SJCRH30 (cell line): ENCODE results near the gene P4HA3. TPM values are rescaled to one million over a fixed set of nuclear protein-coding genes. Genes with fewer than 3 reads are reported as not detected.

Source experiments
- DNase-seq, 2 experiments: peaks; one replicate each; pipeline ENCODE4 v3.0.0-alpha.2; 2015 to 2020
- H3K27ac ChIP-seq: fragments of 250-450 bp; sonication (Bioruptor Pico); 2 replicates; pipeline ENCODE4 v1.5.1; 2020; ENCODE audit warnings: mild to moderate bottlenecking, moderate library complexity
- H3K27me3 ChIP-seq: fragments of 250-450 bp; sonication (Bioruptor Pico); 2 replicates; pipeline ENCODE4 v1.5.1; 2020; ENCODE audit warnings: mild to moderate bottlenecking, moderate library complexity
- H3K36me3 ChIP-seq: fragments of 250-450 bp; sonication (Bioruptor Pico); 2 replicates; pipeline ENCODE4 v1.5.1; 2020; ENCODE audit warnings: mild to moderate bottlenecking, moderate library complexity
- H3K4me1 ChIP-seq: fragments of 250-450 bp; sonication (Bioruptor Pico); 2 replicates; pipeline ENCODE4 v1.5.1; 2020; ENCODE audit warnings: mild to moderate bottlenecking, moderate library complexity
- H3K4me3 ChIP-seq: fragments of 250-450 bp; sonication (Bioruptor Pico); 2 replicates; pipeline ENCODE4 v1.5.1; 2020; ENCODE audit warnings: mild to moderate bottlenecking, moderate library complexity
- H3K9me3 ChIP-seq: fragments of 250-450 bp; sonication (Bioruptor Pico); replicated peaks from 2 replicates; pipeline ENCODE4 v1.5.1; 2020; ENCODE audit warnings: mild to moderate bottlenecking, moderate library complexity
- total RNA-seq: library from RNA; depleted of rRNA; stranded (reverse); fragments of >200 nt; shearing (Covaris generic); gene quantifications from 2 replicates; pipeline ENCODE4 v1.2.3, GENCODE V29; 2014

P4HA3 gene
- total RNA-seq, 1 experiment from 2014 or later = not detected

DNA sequence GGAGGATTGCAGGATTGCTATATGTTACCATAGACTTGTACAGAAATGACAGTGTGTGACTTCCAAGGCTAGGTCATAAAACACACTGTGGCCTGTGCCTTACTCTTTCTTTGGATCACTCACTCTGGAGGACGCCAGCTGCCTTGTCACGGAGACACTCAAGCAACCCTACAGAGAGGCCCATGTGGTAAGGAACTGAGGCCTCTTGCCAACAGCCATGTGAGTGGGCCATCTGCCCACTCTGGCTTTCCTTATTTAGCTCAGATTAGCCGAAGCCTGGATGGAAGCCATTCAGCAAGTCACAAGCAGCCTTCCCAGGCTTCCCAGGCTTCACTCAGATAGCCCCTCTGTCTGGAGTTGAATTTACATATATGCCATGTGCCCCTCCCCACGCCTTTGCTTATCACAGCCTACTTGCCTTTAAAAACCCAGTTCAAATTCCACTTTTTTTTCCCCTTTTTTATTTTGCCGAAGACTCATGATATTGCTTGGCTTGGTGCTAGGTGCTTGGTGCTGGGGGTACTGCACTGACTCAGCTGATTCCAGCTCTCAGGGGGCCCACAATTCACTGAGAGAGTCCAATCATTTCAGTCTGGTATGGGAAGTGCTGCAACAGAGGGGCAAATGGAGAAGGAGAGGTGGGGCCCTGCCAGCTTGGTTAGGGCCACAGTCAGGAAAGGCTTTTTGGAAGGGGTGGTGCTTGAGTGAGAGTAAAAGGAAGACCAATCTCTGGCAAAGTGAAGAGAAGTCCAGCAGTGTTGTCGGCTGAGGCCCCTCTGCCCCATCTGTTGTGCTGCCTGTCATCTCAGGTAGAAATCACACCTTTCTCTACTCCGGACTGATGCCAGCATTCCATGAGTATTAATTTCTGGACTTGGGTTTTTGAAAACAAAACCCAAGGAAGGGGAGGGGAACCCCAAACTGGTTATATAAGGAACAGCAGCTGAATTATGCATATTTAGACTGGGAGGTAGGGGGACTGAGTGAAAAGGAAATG is 14.5 kb upstream of the P4HA3 start:
- Histone ChIP-seq H3K27me3 (no peaks in the 10 kb centered on the region), H3K4me1 (peaks cover 9% of the 10 kb centered on the region), H3K27ac (no peak overlapping the region), H3K4me3 (no peak overlapping the region), H3K9me3 (no peaks in the 10 kb centered on the region), H3K36me3 (no peaks in the 10 kb centered on the region)
- DNase-seq = peak; percentile 37 to 59

DNA sequence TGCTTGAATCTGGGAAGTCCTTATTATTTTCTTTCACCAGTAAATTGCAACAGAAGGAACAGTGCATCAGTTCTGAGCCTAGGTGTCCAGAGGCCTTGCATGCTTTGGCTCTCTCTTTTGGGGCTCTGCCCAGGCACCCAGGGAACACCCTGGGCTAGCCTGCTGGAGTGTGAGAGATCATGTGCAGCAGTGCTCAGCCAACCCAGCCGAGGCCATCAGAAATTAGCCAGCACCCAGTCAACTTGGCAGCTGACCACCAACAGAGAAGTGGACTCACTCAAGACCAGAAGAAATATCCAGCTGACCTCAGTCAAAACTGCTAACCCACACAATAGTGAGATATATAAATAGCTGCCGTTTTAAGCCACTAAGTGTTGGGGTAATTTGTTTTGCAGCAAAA is 11.2 kb upstream of the P4HA3 start:
- Histone ChIP-seq H3K27me3 (no peaks in the 10 kb centered on the region), H3K4me1 (peaks cover 9% of the 10 kb centered on the region), H3K36me3 (no peaks in the 10 kb centered on the region), H3K27ac (no peak overlapping the region), H3K9me3 (no peaks in the 10 kb centered on the region), H3K4me3 (no peak overlapping the region)
- DNase-seq = no peak

DNA sequence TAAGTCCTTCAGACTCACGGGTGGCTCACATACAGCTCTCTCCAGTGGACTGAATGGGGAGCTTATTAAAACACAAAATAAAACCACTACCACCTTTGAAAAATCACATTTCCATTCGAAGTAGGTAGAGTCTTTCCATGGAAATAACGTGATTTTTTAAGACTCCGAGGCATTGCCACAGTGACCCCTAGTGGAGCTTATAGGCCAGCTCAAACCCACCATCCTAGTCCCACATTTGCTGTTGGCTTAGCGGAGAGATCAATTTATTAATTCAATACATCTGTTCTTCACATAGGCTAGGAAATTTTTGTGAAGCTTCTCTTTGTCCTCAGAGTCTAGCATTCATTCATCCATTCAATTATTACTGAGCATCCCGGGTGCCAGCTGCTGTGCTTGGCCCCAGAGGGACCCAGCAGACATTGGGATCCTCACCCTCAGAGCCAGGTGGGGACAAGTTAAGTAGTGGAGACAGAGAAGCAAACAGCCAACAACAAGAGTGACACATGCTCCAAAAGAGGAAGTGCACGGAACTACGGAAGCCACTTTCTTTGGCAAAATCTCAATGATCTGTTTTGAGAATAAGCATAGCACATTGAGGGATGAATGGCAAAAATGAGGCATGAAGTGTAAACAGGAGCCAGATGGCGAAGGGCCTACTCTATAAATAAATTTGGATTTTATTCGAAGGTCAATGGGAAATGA is 10.2 kb upstream of the P4HA3 start:
- H3K27ac ChIP-seq = no peak overlapping the region
- H3K4me3 ChIP-seq = no peak overlapping the region
- DNase-seq = peak in 1 of 2 experiments; percentile 43

DNA sequence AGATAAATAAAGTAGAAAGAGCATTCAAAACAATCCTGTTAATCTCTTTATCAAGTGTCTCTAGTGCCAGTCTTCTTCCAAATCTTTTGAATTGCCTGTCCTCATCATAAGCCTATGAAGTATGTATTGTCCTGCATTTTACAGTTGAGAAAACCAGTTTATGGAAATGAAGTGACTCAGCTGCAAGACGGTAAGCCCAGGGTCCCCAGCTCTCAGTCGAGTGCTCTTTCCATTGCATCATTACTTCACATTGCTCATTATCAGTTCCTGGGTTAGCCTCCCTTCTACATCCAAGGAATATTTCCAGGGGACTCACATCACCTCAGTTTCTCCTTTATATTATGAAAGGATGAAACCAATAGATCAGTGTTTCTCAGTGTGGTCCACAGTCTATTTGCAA is 9.1 kb upstream of the P4HA3 start:
- Histone ChIP-seq H3K27ac (no peak overlapping the region), H3K4me3 (no peak overlapping the region), H3K36me3 (no peaks in the 10 kb centered on the region), H3K4me1 (peaks cover 3% of the 10 kb centered on the region; the same call in 1 of the 2 replicates), H3K27me3 (no peaks in the 10 kb centered on the region), H3K9me3 (no peaks in the 10 kb centered on the region)
- DNase-seq = no peak

More for the DNA sequence above, 10.2 kb upstream of the P4HA3 start:
- H3K9me3 ChIP-seq = no peaks in the 10 kb centered on the region
- no peaks in the 10 kb centered on the region for H3K27me3 ChIP-seq
- H3K4me1 ChIP-seq = peaks cover 9% of the 10 kb centered on the region
- no peaks in the 10 kb centered on the region for H3K36me3 ChIP-seq

DNA sequence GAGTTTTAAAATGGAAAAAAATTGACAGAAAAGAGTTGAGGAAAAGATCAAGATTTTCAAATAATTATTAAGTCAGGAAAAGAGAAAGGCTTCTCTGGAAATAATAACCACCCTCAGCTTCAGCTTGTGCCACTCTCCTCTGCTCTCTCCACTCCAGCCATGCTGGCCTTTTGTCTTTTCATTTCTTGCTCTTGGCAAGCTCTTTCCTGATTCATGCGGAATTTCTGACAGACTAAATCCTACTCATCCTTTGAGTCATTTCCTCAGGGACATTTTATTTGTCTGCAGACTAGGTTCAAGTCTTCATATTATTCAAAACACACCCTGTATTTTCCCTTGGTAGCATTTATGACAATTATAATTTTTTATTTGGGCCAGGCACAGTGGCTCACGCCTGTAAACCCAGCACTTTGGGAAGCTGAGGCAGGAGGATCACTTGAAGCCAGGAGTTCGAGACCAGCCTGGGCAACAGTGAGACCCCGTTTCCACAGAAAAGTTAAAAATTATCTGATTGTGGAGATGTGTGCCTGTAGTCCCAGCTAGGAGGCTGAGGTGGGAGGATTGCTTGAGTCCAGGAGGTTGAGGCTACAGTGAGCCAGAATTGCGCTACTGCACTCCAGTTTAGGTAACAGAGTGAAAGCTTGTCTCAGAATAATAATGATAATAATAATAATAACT is 7.8 kb upstream of the P4HA3 start:
- DNase-seq = no peak
- Histone ChIP-seq H3K4me1 (no peaks in the 10 kb centered on the region), H3K27ac (no peak overlapping the region), H3K36me3 (no peaks in the 10 kb centered on the region), H3K27me3 (no peaks in the 10 kb centered on the region), H3K9me3 (no peaks in the 10 kb centered on the region), H3K4me3 (no peak overlapping the region)

DNA sequence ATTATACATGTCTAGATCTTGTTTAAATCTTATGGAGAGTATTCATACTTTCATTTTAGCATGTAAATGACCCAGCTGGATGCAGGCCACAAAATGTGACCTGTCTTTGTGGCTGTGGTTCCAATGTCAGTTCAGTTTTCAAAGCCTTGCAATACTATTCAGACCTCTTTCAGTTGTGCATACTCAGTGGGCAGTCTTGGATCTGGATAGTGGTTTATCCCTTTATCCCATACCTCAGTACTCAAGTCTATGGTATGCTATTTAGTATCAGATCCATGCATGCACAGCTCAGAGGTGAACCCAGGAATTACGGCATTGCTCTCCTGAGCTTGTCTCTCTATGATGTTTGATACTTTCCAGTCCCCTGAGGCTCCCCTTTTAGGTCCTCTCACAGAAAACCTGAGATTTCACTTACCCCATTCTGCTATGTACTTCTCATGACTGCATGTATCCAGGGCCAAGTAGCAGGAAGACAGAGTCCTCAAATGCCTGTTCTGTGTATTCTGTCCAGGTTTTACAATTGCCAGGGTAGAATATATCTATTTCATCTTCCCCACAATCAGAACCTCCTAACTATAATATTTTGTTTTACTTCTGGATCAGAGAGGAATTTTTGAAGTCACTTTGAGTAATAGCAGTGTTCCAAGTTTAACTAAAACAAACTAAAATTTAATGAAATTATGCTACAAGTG is 6.9 kb upstream of the P4HA3 start:
- Histone ChIP-seq H3K4me1 (no peaks in the 10 kb centered on the region), H3K9me3 (no peaks in the 10 kb centered on the region), H3K27me3 (no peaks in the 10 kb centered on the region), H3K36me3 (no peaks in the 10 kb centered on the region), H3K27ac (no peak overlapping the region), H3K4me3 (no peak overlapping the region)
- DNase-seq = no peak

DNA sequence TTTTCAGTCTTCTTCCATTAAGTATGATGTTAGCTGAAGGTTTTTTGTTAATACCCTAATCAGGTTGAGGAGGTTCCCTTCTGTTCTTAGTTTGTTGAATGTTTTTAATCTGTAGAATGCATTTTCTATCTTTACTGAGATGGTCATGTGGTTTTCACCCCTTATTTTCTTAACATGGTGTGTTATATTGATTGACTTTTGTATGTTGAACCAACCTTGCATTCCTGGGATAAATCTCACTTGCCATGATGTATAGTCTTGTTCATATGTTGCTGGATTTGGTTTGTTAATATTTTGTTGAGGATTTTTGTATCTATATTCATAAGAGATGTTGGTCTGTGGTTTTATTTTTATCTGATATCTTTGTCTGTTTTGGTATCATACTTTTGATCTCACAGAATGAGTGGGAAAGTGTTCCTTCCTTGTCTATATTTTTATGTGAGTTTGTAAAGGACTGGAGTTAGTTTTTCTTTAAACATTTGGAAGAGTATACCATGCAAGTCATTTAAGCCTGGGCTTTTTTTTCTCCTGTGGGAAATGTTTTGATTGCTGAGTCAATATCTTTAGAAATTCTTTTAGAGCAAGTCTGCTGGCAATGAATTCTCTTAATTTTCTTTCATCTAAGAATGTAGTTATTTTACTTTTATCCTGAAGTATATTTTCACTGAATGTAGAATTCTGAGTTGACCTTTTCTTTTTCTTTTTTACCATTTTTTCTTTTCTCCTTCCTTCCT is 5.5 kb upstream of the P4HA3 start:
- no peak overlapping the region for H3K27ac ChIP-seq
- H3K36me3 ChIP-seq = no peaks in the 10 kb centered on the region
- DNase-seq = no peak
- H3K27me3 ChIP-seq = no peaks in the 10 kb centered on the region
- H3K4me3 ChIP-seq = no peak overlapping the region
- no peaks in the 10 kb centered on the region for H3K9me3 ChIP-seq
- H3K4me1 ChIP-seq = no peaks in the 10 kb centered on the region

DNA sequence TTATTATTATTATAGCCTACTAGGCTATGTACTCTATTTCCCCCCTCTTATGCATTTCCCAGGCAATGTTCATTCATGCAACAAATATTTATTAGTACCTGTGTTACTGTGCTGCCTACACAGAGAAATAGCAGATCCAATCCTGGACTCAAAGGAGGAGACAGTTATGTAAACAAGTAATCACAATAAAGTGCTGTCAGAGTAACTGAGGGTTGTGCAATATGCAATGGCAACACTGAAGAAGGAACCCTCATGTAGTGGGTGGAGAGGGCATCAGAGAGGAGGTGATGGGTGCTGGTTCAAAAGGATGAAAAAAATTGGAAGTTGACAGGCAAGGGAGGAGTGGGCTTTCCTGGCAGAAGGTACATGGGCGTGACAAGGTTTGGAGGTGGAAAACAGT is 886 bp upstream of the P4HA3 start:
- no peaks in the 10 kb centered on the region for H3K36me3 ChIP-seq
- no peak overlapping the region for H3K27ac ChIP-seq
- no peaks in the 10 kb centered on the region for H3K27me3 ChIP-seq
- H3K9me3 ChIP-seq = no peaks in the 10 kb centered on the region
- no peak for DNase-seq
- no peaks in the 10 kb centered on the region for H3K4me1 ChIP-seq
- H3K4me3 ChIP-seq = no peak overlapping the region

DNA sequence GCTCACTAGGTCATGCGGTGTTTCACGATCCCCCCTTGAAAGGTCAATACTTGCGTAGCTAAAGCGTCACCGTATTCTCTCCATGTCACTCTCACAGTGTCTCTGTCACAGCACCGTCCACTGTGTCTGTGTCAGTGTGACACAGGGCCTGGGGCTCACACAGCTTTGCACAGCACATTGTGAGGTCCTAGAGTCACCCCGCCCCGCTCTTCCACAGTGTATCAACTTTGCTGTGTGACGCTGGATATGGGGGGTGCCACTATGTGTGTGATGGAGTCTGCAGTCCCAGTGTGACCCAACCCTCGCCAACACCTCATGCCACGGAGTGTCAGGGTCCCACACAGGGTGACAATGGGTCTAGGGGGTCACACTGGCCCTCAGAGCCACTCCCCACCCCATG is 583 bp downstream of the P4HA3 start:
- no peaks in the 10 kb centered on the region for H3K4me1 ChIP-seq
- no peak overlapping the region for H3K4me3 ChIP-seq
- H3K27ac ChIP-seq = no peak overlapping the region
- no peaks in the 10 kb centered on the region for H3K9me3 ChIP-seq
- no peaks in the 10 kb centered on the region for H3K36me3 ChIP-seq
- H3K27me3 ChIP-seq = no peaks in the 10 kb centered on the region
- DNase-seq = no peak

DNA sequence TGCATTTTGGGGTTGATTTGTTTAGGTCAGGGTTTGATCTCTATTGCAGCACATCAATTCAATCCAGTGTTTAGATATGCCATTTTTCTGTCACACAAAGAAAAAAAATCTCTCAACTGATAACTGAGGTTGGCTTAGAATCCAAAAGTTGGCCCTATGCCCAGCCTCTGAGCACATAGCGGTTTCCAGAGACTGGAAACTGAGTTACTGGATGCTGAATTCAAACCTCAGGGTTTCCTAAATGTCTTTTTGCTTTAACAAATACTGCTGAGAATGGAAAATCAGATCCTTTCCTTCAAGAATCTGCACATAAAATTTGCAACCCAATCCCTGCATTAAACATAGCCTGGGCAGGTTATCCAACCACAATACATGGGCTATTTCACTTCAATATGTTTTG is 4.0 kb downstream of the P4HA3 start:
- Histone ChIP-seq H3K4me3 (no peak overlapping the region), H3K4me1 (no peaks in the 10 kb centered on the region), H3K9me3 (no peaks in the 10 kb centered on the region), H3K27ac (no peak overlapping the region), H3K27me3 (no peaks in the 10 kb centered on the region), H3K36me3 (no peaks in the 10 kb centered on the region)
- DNase-seq = peak in 1 of 2 experiments; percentile 34

DNA sequence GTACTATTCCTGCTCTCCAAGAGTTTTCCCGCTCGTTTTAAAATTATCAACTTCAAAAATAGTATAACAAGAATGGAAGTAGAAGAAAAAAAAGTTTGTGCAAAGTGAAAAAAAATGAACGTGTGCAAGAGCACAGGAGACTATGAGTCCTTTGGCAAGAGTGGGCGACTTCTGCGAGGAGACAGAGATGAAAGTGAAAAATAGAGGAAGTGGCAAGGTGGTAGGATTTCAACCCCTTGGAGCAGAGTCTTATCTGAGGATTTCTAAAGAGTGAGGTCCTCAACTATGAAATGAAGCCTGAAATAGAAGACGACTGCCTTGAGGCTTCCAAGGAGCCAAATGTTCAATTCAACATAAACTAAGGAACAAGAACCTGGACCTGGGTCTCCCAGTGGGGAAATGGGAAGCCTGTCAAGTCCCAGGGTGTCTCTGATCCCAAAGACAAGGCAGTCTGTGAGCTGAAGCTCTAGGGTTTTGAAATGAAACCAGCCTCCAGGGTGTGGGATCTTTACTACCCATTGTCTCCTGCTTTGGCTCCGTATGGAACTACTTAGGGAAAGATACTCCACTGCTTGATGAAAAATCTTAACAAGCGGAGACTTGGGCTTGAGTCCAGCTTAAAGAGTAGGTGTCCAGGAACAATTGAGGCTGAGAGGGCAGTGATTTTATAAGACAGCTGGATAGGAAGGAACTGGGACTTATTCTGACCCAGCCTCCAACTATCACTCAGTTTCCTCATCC is 4.8 kb downstream of the P4HA3 start:
- Histone ChIP-seq H3K27ac (no peak overlapping the region), H3K4me3 (no peak overlapping the region), H3K9me3 (no peaks in the 10 kb centered on the region), H3K4me1 (no peaks in the 10 kb centered on the region), H3K27me3 (no peaks in the 10 kb centered on the region), H3K36me3 (no peaks in the 10 kb centered on the region)
- no peak for DNase-seq

DNA sequence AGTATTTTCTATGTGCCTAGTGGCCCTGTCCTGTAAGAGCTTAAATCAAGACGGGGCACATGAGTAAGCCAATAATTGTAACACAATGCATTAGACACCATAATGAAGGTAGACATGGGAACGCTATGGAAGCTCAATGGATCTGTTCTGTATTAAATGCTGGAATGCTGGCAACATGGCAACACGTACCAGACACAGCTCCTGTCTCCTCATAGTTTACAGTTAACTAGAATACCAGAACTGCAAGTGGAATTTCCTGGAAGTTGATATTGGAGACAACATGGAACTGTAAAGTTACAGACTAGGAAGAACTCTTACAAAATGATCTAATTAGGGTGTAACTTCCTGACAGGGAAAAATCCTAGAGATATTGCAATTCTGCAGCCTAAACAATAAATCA is 12.4 kb downstream of the P4HA3 start:
- Histone ChIP-seq H3K27ac (no peak overlapping the region), H3K36me3 (no peaks in the 10 kb centered on the region), H3K4me3 (no peak overlapping the region), H3K9me3 (0 out of 2 replicates have a peak, but pooled peaks cover 2% of the 10 kb centered on the region), H3K27me3 (no peaks in the 10 kb centered on the region), H3K4me1 (no peaks in the 10 kb centered on the region)
- no peak for DNase-seq

DNA sequence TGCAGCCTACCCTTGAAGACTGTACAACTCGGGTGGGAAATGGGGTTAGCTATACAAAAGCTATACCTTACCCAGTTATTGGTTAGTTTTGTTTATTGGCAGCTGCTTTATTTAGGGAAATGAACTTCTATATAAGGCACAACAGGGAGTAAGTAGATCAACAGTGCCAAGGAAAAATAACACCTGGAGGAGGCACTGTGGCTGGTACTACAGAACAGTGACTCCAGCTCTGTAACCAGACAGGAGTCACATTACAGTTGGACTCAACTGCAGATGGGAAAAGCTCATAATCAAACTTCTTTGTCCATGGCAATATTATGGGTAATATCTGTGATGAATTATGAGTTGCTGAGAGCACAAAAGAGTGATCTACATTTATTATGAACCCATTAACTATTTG is 14.0 kb downstream of the P4HA3 start:
- H3K4me1 ChIP-seq = no peaks in the 10 kb centered on the region
- H3K36me3 ChIP-seq = no peaks in the 10 kb centered on the region
- DNase-seq = peak in 1 of 2 experiments; percentile 17
- 0 out of 2 replicates have a peak, but pooled peaks cover 8% of the 10 kb centered on the region for H3K9me3 ChIP-seq
- H3K27me3 ChIP-seq = no peaks in the 10 kb centered on the region
- H3K27ac ChIP-seq = no peak overlapping the region
- no peak overlapping the region for H3K4me3 ChIP-seq
